GM12878 (cell line): ENCODE measurements around the gene HINFP. TPM values are rescaled to one million over a fixed set of nuclear protein-coding genes. Genes with fewer than 3 reads are reported as not detected.
"Not testable (repeated sequence)": the region's sequence is repeated elsewhere in the genome, so short reads cannot be mapped to it uniquely, and the experiment has no call there.

Experiments
- ATAC-seq: fragments of 200-7000 bp; cut with Tn5 transposase; 3 replicates; pipeline ENCODE4 v1.9.1; 2020; ENCODE audit warnings: mild to moderate bottlenecking, moderate library complexity
- BruUV-seq: library from RNA; stranded (reverse); fragments of 400-500 nt; replicated peaks from 2 replicates; lab custom pipeline; 2021; lab: Mats Ljungman, UMichigan
- CTCF ChIA-PET: fragments of 300-600 bp; sonication (Branson Sonifier 250); formaldehyde crosslinking; extraction: SDS; loops from one replicate; lab custom pipeline; 2021; ENCODE audit warnings: inconsistent platforms; lab: Yijun Ruan, JAX
- POLR2A ChIA-PET: fragments of 350-600 bp; formaldehyde crosslinking; extraction: SDS; loops from one replicate; lab custom pipeline; 2021; ENCODE audit warnings: inconsistent platforms; lab: Charles Lee
- RAD21 ChIA-PET: fragments of 300-600 bp; sonication (Branson Sonifier 250); formaldehyde crosslinking; loops from one replicate; lab custom pipeline; 2023; ENCODE audit warnings: antibody characterized with exemption; ENCODE audit not compliant: unreplicated experiment; lab: Charles Lee
- SMC1A ChIA-PET: fragments of 300-600 bp; sonication (Branson Sonifier 250); formaldehyde crosslinking; loops from one replicate; lab custom pipeline; 2023; ENCODE audit not compliant: unreplicated experiment, uncharacterized antibody; lab: Charles Lee
- DNase-seq: peaks from one replicate; pipeline ENCODE4 v3.0.0-alpha.2; 2011; ENCODE audit warnings: low read depth, low spot score
- FAIRE-seq: peaks from 3 replicates; lab custom pipeline; 2011; peaks lifted over from hg19 to GRCh38; lab: Jason Lieb, UNC
- H2AFZ ChIP-seq: 2 replicates; pipeline ENCODE4 v1.6.0; 2011; ENCODE audit warnings: low read depth, low read length, control low read depth; ENCODE audit not compliant: control insufficient read depth
- H3K27ac ChIP-seq: 2 replicates; pipeline ENCODE4 v1.5.1; 2011; ENCODE audit warnings: control low read depth; ENCODE audit not compliant: control insufficient read depth, insufficient read depth
- H3K27me3 ChIP-seq, 2 experiments: replicated peaks in 1 of 2; 2 replicates each; pipeline versions ENCODE4 v1.6.0 to v1.6.1; 2011; ENCODE audit warnings: low read length in 1 of 2; ENCODE audit not compliant: control insufficient read depth in 2 of 2, insufficient read depth in 2 of 2
- H3K36me3 ChIP-seq, 2 experiments: 2 replicates each; pipeline ENCODE4 v1.5.1; 2011; ENCODE audit warnings: low read length in 1 of 2; ENCODE audit not compliant: control insufficient read depth in 2 of 2, insufficient read depth in 2 of 2
- H3K4me1 ChIP-seq: 2 replicates; pipeline ENCODE4 v1.6.1; 2011; ENCODE audit warnings: mild to moderate bottlenecking, low read length, moderate library complexity, mixed read lengths; ENCODE audit not compliant: control insufficient read depth, insufficient read depth
- H3K4me2 ChIP-seq: 2 replicates; pipeline ENCODE4 v1.6.0; 2011; ENCODE audit warnings: control low read depth; ENCODE audit not compliant: control insufficient read depth, insufficient read depth
- H3K4me3 ChIP-seq: fragments of 200-600 bp; sonication (generic); 2 replicates; pipeline ENCODE4 v1.5.1; 2016
- H3K79me2 ChIP-seq: 2 replicates; pipeline ENCODE4 v1.6.0; 2011; ENCODE audit warnings: low read length; ENCODE audit not compliant: control insufficient read depth, insufficient read depth
- H3K9ac ChIP-seq: 2 replicates; pipeline ENCODE4 v1.8.0; 2011; ENCODE audit warnings: low read length, control low read depth, mixed read lengths; ENCODE audit not compliant: control insufficient read depth, insufficient read depth
- H3K9me3 ChIP-seq: replicated peaks from 3 replicates; pipeline ENCODE4 v1.5.1; 2011; ENCODE audit warnings: mild to moderate bottlenecking, low read length; ENCODE audit not compliant: control insufficient read depth, insufficient read depth
- H4K20me1 ChIP-seq: 2 replicates; pipeline ENCODE4 v1.6.0; 2011; ENCODE audit not compliant: control insufficient read depth, insufficient read depth
- CEBPB ChIP-seq, 2 experiments: fragments of 150-350 bp in 1 of 2; IDR thresholded peaks; 2 replicates each; pipeline ENCODE4 v1.6.1; 2012 to 2014; ENCODE audit warnings: low read depth in 2 of 2, low read length in 2 of 2, borderline replicate concordance in 1 of 2, inconsistent platforms in 1 of 2
- EED ChIP-seq: sonication (generic); IDR thresholded peaks from 2 replicates; pipeline ENCODE4 v1.6.1; 2016; ENCODE audit warnings: antibody characterized with exemption, low read depth
- FOS ChIP-seq: IDR thresholded peaks from 3 replicates; pipeline ENCODE4 v1.6.1; 2011; ENCODE audit warnings: borderline replicate concordance; ENCODE audit not compliant: insufficient read length; ENCODE audit errors: extremely low read depth
- HSF1 ChIP-seq: fragments of 150-350 bp; IDR thresholded peaks from 2 replicates; pipeline ENCODE4 v1.6.1; 2014; ENCODE audit warnings: mild to moderate bottlenecking, low read depth, low read length
- MTA2 ChIP-seq: fragments of 450-650 bp; IDR thresholded peaks from 2 replicates; pipeline ENCODE4 v1.6.1; 2016; ENCODE audit warnings: low read depth, mild to moderate bottlenecking, moderate library complexity
- NFXL1 ChIP-seq: fragments of 450-650 bp; IDR thresholded peaks from 2 replicates; pipeline ENCODE4 v1.6.1; 2017; ENCODE audit warnings: antibody characterized with exemption, mild to moderate bottlenecking, borderline replicate concordance
- POLR2AphosphoS2 ChIP-seq: IDR thresholded peaks from 2 replicates; pipeline ENCODE4 v1.6.1; 2011; ENCODE audit warnings: low read depth, mild to moderate bottlenecking, low read length, improper control_type of control experiment, moderate library complexity
- WGBS: methylation state at CpG from one replicate; pipeline ENCODE4 v1.1.6; 2016; ENCODE audit warnings: low lambda C conversion rate; ENCODE audit not compliant: insufficient replicate concordance, insufficient coverage; ENCODE audit errors: missing lambda C conversion rate; 5-methylcytosine and 5-hydroxymethylcytosine counted together
- in situ Hi-C: fragments of 300-500 bp; cut with MboI; formaldehyde crosslinking; loops from 9 replicates; pipeline ENCODE4 v1.14.3; 2018; ENCODE audit warnings: mixed read lengths
- intact Hi-C: fragments of 100-400 bp; cut with micrococcal nuclease; formaldehyde crosslinking; loops from one replicate; pipeline ENCODE4 v1.14.2; 2022; ENCODE audit not compliant: unreplicated experiment
- polyA plus RNA-seq, 11 experiments: library from polyadenylated mRNA; depleted of rRNA in 4 of 11; unstranded in 6 of 11; stranded (reverse) in 5 of 11; fragments of >200 nt; fragmentation: Nextera tagmentation in 4 of 11; fragmentation: Illumina TruSeq in 1 of 11; extraction: Ambion mirVana in 4 of 11; extraction: Trizol in 1 of 11; gene quantifications; 1 replicate in 1 of 11; 2 replicates in 10 of 11; pipeline versions ENCODE4 v1.2.1 to v1.2.3, GENCODE V29; 2011 to 2016; ENCODE audit warnings: inconsistent platforms in 2 of 11, missing spikeins in 2 of 11, low read depth in 1 of 11
- total RNA-seq, 4 experiments: library from RNA; depleted of rRNA in 3 of 4; stranded (reverse); fragments of >200 nt in 3 of 4; fragmentation: Illumina TruSeq in 1 of 4; extraction: Trizol in 1 of 4; gene quantifications; 2 replicates each; pipeline versions ENCODE4 v1.2.1 to v1.2.3, GENCODE V29; 2013 to 2021

HINFP gene
- total and polyA plus RNA-seq, 10 of the 15 experiments (the other 5 are each of a cell fraction or from before 2014, with no cell fraction given) = 13.1 to 26.3 (median 18.6) TPM

- no peak for TF ChIP-seq HSF1
- TF ChIP-seq NFXL1 = no peak
- no peak; the same call in 1 of the 2 replicates for TF ChIP-seq POLR2AphosphoS2
- TF ChIP-seq FOS = no peak
- TF ChIP-seq CEBPB (IDR thresholded peaks at IDR 0.05; ENCODE audit: borderline replicate concordance in 1 of 2, low read depth in 2 of 2, low read length in 2 of 2) = no peak
- TF ChIP-seq EED = peak; percentile 69; the same call in 1 of the 2 replicates
- peak; percentile 30; the same call in 1 of the 2 replicates for TF ChIP-seq MTA2
- TF ChIP-seq, all 136 proteins: peak for 59
Measured at GRCh38 chr11:119101759-119102423, 19.5 kb upstream of the HINFP start, which contains the start of gene DPAGT1 (continued).

- WGBS = 89% methylated on average over 18 of the region's 18 CpGs
- ChIA-PET CTCF (interaction anchor here (1.5 to 2.2 kb wide), 5 partner anchors 35 to 221 kb away, joined by 3 to 10 read pairs (median 8); partner anchors contain the start of genes CBL and VPS11), RAD21 (interaction anchor here (0.8 to 1.7 kb wide), 4 partner anchors 18 to 235 kb away, joined by 3 to 22 read pairs (median 4); partner anchors contain the start of genes CBL and HINFP)
Measured at GRCh38 chr11:119103161-119103664, 18.2 kb upstream of the HINFP start.

More at GRCh38 chr11:119103161-119103664, 18.2 kb upstream of the HINFP start:
- BruUV-seq, H2AFZ ChIP-seq, ATAC-seq, in situ Hi-C loops, FAIRE-seq, H3K36me3 ChIP-seq, H4K20me1 ChIP-seq, DNase-seq, H3K27me3 ChIP-seq, H3K9me3 ChIP-seq: not testable (repeated sequence)
- Histone ChIP-seq H3K4me3 (peak overlapping the region; percentile 97; the same call in 1 of the 2 replicates), H3K27ac (peak overlapping the region; percentile 96; the same call in 1 of the 2 replicates), H3K9ac (peak overlapping the region; percentile 87), H3K4me1 (peaks cover 23% of the 10 kb centered on the region), H3K4me2 (peak overlapping the region; percentile 88), H3K79me2 (peaks cover 38% of the 10 kb centered on the region)
- intact Hi-C loops = loop anchor here (5.0 kb wide), 2 partner anchors 86 to 176 kb away; partner anchors contain the start of genes BCL9L, RPS25 and TRAPPC4
- ChIA-PET POLR2A (interaction anchor here (0.7 to 2.4 kb wide), 5 partner anchors 18 to 1687 kb away, joined by 3 to 25 read pairs (median 8); partner anchors contain the start of genes HINFP, HMBS and MCAM), SMC1A (interaction anchor here (1.2 to 1.8 kb wide), 5 partner anchors 19 to 93 kb away, joined by 4 to 17 read pairs (median 4); partner anchors contain the start of genes HINFP, NLRX1, RPS25 and TRAPPC4)
